K562 (cell line): ENCODE data around the gene SLC25A33. TPM values are rescaled to one million over a fixed set of nuclear protein-coding genes. Genes with fewer than 3 reads are reported as not detected.

Source experiments
- ELK1 ChIP-seq: sonication (generic); formaldehyde crosslinking; IDR thresholded peaks from 2 replicates; pipeline ENCODE4 v1.8.1; 2022; ENCODE audit warnings: missing genetic modification reagents
- HMBOX1 ChIP-seq: sonication (generic); IDR thresholded peaks from 2 replicates; pipeline ENCODE4 v1.6.1; 2016
- HMGXB4 ChIP-seq: sonication (generic); formaldehyde crosslinking; IDR thresholded peaks from 2 replicates; pipeline ENCODE4 v1.8.1; 2023; ENCODE audit warnings: mild to moderate bottlenecking, missing genetic modification reagents
- KLF10 ChIP-seq: fragments of 250-450 bp; sonication (Bioruptor Pico); IDR thresholded peaks from 2 replicates; pipeline ENCODE4 v1.6.1; 2021; ENCODE audit warnings: matching md5 sums
- L3MBTL2 ChIP-seq: fragments of 450-650 bp; IDR thresholded peaks from 2 replicates; pipeline ENCODE4 v1.6.1; 2016; ENCODE audit warnings: mild to moderate bottlenecking, moderate library complexity
- MAZ ChIP-seq, 2 experiments: fragments of 450-650 bp in 1 of 2; sonication (generic) in 1 of 2; formaldehyde crosslinking; IDR thresholded peaks in 1 of 2; conservative IDR thresholded peaks in 1 of 2; 2 replicates each; pipeline versions ENCODE4 v1.4.0 to v1.5.0; 2020; ENCODE audit warnings: mild to moderate bottlenecking in 1 of 2, missing genetic modification reagents in 1 of 2
- MED1 ChIP-seq: sonication (generic); formaldehyde crosslinking; IDR thresholded peaks from 2 replicates; pipeline ENCODE4 v1.8.1; 2023; ENCODE audit warnings: missing genetic modification reagents, borderline replicate concordance
- NBN ChIP-seq: fragments of 450-650 bp; IDR thresholded peaks from 2 replicates; pipeline ENCODE4 v1.6.1; 2016; ENCODE audit warnings: low read depth, mild to moderate bottlenecking
- NKRF ChIP-seq: fragments of 450-650 bp; IDR thresholded peaks from 2 replicates; pipeline ENCODE4 v1.6.1; 2016; ENCODE audit warnings: borderline replicate concordance
- POLR3G ChIP-seq: IDR thresholded peaks from 2 replicates; pipeline ENCODE4 v1.6.1; 2011; ENCODE audit not compliant: insufficient read length, insufficient replicate concordance; ENCODE audit errors: extremely low read depth
- RBFOX2 ChIP-seq: fragments of 200-400 bp; formaldehyde crosslinking; IDR thresholded peaks from 2 replicates; pipeline ENCODE4 v1.6.1; 2017; ENCODE audit warnings: low read depth, mild to moderate bottlenecking, low read length, moderate library complexity
- RREB1 ChIP-seq: fragments of 250-450 bp; sonication (Bioruptor Pico); IDR thresholded peaks from 2 replicates; pipeline ENCODE4 v1.4.0; 2020
- ZNF507 ChIP-seq: conservative IDR thresholded peaks from 2 replicates; pipeline ENCODE4 v1.6.1; 2017; ENCODE audit warnings: missing genetic modification characterization, missing compliant biosample characterization
- ZNF707 ChIP-seq: fragments of 250-450 bp; sonication (Bioruptor Pico); conservative IDR thresholded peaks from 2 replicates; pipeline ENCODE4 v1.8.0; 2022; ENCODE audit warnings: inconsistent platforms, mild to moderate bottlenecking, moderate library complexity
- ZNF778 ChIP-seq: fragments of 450-650 bp; formaldehyde crosslinking; IDR thresholded peaks from 2 replicates; pipeline ENCODE4 v1.4.0; 2020; ENCODE audit warnings: mild to moderate bottlenecking, moderate library complexity
- polyA plus RNA-seq, 8 experiments: library from polyadenylated mRNA; depleted of rRNA in 4 of 8; stranded (reverse) in 5 of 8; unstranded in 3 of 8; fragments of >200 nt; fragmentation: Nextera tagmentation in 2 of 8; fragmentation: Illumina TruSeq in 1 of 8; extraction: Ambion mirVana in 2 of 8; extraction: Trizol in 1 of 8; gene quantifications; 2 replicates each; pipeline versions ENCODE4 v1.2.1 to v1.2.3, GENCODE V29; 2011 to 2014; ENCODE audit warnings: inconsistent platforms in 1 of 8, missing spikeins in 1 of 8
- total RNA-seq, 7 experiments: library from RNA; depleted of rRNA in 6 of 7; stranded (reverse); fragments of >200 nt in 6 of 7; fragmentation: Illumina TruSeq in 2 of 7; extraction: Trizol in 2 of 7; gene quantifications; 2 replicates each; pipeline versions ENCODE4 v1.2.1 to v1.2.3, GENCODE V29; 2011 to 2021; ENCODE audit warnings: low replicate concordance in 1 of 7

SLC25A33 gene
- total and polyA plus RNA-seq, 9 of the 15 experiments (the other 6 are each of a cell fraction or from before 2014, with no cell fraction given): 3.2 to 23.5 (median 17.5) TPM

GRCh38 chr1:9539165-9539828, at the start of gene SLC25A33 (continued):
- 0 out of 2 replicates have a peak, but pooled peaks have one; percentile 31 for TF ChIP-seq RREB1 (CRISPR knock-in tag)
- peak; percentile 69; the same call in 1 of the 2 replicates for TF ChIP-seq MED1 (CRISPR knock-in tag)
- TF ChIP-seq ELK1: no peak
- peak; percentile 86; the same call in 1 of the 2 replicates for TF ChIP-seq NBN
- TF ChIP-seq HMBOX1: no peak
- no peak for TF ChIP-seq NKRF
- no peak for TF ChIP-seq ZNF707 (CRISPR knock-in tag)
- TF ChIP-seq KLF10 (CRISPR knock-in tag): no peak
- TF ChIP-seq L3MBTL2: peak; percentile 98
- TF ChIP-seq ZNF507 (tag): no peak
- TF ChIP-seq MAZ (CRISPR knock-in tag; conservative IDR thresholded peaks at IDR 0.05 in 1 of 2, IDR thresholded peaks at IDR 0.05 in 1 of 2): peak; percentile 47 to 50; a peak in 2 of 4 replicates
- TF ChIP-seq POLR3G: no peak
- TF ChIP-seq RBFOX2: peak; percentile 88
- TF ChIP-seq ZNF778 (CRISPR knock-in tag): no peak
- TF ChIP-seq HMGXB4 (CRISPR knock-in tag): peak; percentile 84
